MM.1S (cell line): ENCODE results near the gene S100A6.

ENCODE experiments used
- DNase-seq: peaks from one replicate; pipeline ENCODE4 v3.0.0-alpha.2; 2015
- H2AFZ ChIP-seq: fragments of 300-600 bp; sonication (generic); 2 replicates; pipeline ENCODE4 v1.6.0; 2016; ENCODE audit warnings: antibody characterized with exemption, low read length
- H3F3A ChIP-seq: fragments of 300-600 bp; sonication (generic); 2 replicates; pipeline ENCODE4 v1.6.1; 2016; ENCODE audit warnings: mild to moderate bottlenecking, antibody characterized with exemption, low read length, moderate library complexity, mixed read lengths; ENCODE audit not compliant: insufficient read depth
- H3K27ac ChIP-seq: fragments of 300-600 bp; sonication (generic); 2 replicates; pipeline ENCODE4 v1.5.1; 2016; ENCODE audit warnings: mild to moderate bottlenecking, low read length
- H3K27me3 ChIP-seq: fragments of 300-600 bp; sonication (generic); replicated peaks from 2 replicates; pipeline ENCODE4 v1.6.0; 2016; ENCODE audit warnings: low read length; ENCODE audit not compliant: insufficient read depth
- H3K36me3 ChIP-seq: fragments of 300-600 bp; sonication (generic); replicated peaks from 2 replicates; pipeline ENCODE4 v1.6.1; 2016; ENCODE audit warnings: mild to moderate bottlenecking, low read length, mixed read lengths; ENCODE audit not compliant: insufficient read depth
- H3K4me1 ChIP-seq: fragments of 300-600 bp; sonication (generic); 2 replicates; pipeline ENCODE4 v1.6.1; 2016; ENCODE audit warnings: low read length, mixed read lengths
- H3K4me2 ChIP-seq: fragments of 300-600 bp; sonication (generic); 2 replicates; pipeline ENCODE4 v1.6.0; 2016; ENCODE audit warnings: low read depth, low read length
- H3K4me3 ChIP-seq: fragments of 300-600 bp; sonication (generic); 2 replicates; pipeline ENCODE4 v1.5.1; 2016; ENCODE audit warnings: low read length, mixed read lengths
- H3K79me2 ChIP-seq: fragments of 300-600 bp; sonication (generic); 2 replicates; pipeline ENCODE4 v1.6.1; 2016; ENCODE audit warnings: mixed run types, low read length, mixed read lengths
- H3K9ac ChIP-seq: fragments of 300-600 bp; sonication (generic); 2 replicates; pipeline ENCODE4 v1.6.1; 2016; ENCODE audit warnings: low read length, mixed read lengths
- H3K9me2 ChIP-seq: fragments of 300-600 bp; sonication (generic); replicated peaks from 2 replicates; pipeline ENCODE4 v1.6.1; 2016; ENCODE audit warnings: mild to moderate bottlenecking, low read length, mixed read lengths; ENCODE audit not compliant: insufficient read depth
- H3K9me3 ChIP-seq: fragments of 300-600 bp; sonication (generic); replicated peaks from 2 replicates; pipeline ENCODE4 v1.6.1; 2016; ENCODE audit warnings: mild to moderate bottlenecking, low read length, mixed read lengths; ENCODE audit not compliant: insufficient read depth
- H4K20me1 ChIP-seq: fragments of 300-600 bp; sonication (generic); 2 replicates; pipeline ENCODE4 v1.6.1; 2016; ENCODE audit warnings: mild to moderate bottlenecking, low read length, moderate library complexity, mixed read lengths; ENCODE audit not compliant: insufficient read depth
- CTCF ChIP-seq: fragments of 300-600 bp; sonication (generic); IDR thresholded peaks from 2 replicates; pipeline ENCODE4 v1.5.1; 2016; ENCODE audit warnings: antibody characterized with exemption, low read length, mixed read lengths
- EZH2 ChIP-seq: fragments of 300-600 bp; sonication (generic); optimal IDR thresholded peaks from 2 replicates; pipeline ENCODE3; 2017; ENCODE audit warnings: low read depth, mild to moderate bottlenecking, antibody characterized with exemption, low read length, mixed read lengths
- EZH2phosphoT487 ChIP-seq: fragments of 300-600 bp; sonication (generic); IDR thresholded peaks from 2 replicates; pipeline ENCODE4 v1.6.1; 2018; ENCODE audit warnings: antibody characterized with exemption, low read length

The S100A6 gene

GRCh38 chr1:153493343-153493960 is 42.3 kb downstream of the S100A6 start:
- Histone ChIP-seq H3K9me2 (no peaks in the 10 kb centered on the region), H3K27me3 (no peaks in the 10 kb centered on the region), H3K9ac (no peak overlapping the region), H3F3A (no peaks in the 10 kb centered on the region), H3K36me3 (no peaks in the 10 kb centered on the region), H3K4me3 (no peak overlapping the region), H3K4me2 (no peak overlapping the region), H3K79me2 (no peaks in the 10 kb centered on the region), H2AFZ (no peak overlapping the region), H4K20me1 (no peaks in the 10 kb centered on the region), H3K4me1 (no peaks in the 10 kb centered on the region), H3K27ac (no peak overlapping the region), H3K9me3 (no peaks in the 10 kb centered on the region)
- no peak for DNase-seq
- no peak for TF ChIP-seq EZH2
- TF ChIP-seq EZH2phosphoT487, result no peak
- no peak for TF ChIP-seq CTCF

- no peak overlapping the region for H3K27ac ChIP-seq
Measured at GRCh38 chr1:153490272-153491051, 45.3 kb downstream of the S100A6 start.

GRCh38 chr1:153488731-153489130 is 47.1 kb downstream of the S100A6 start:
- no peaks in the 10 kb centered on the region for H3K79me2 ChIP-seq
- no peak for DNase-seq
- H4K20me1 ChIP-seq, result no peaks in the 10 kb centered on the region
- TF ChIP-seq EZH2 (no peak), CTCF (no peak), EZH2phosphoT487 (no peak)
- H3K4me1 ChIP-seq, result no peaks in the 10 kb centered on the region
- no peaks in the 10 kb centered on the region for H3K36me3 ChIP-seq
- no peaks in the 10 kb centered on the region for H3F3A ChIP-seq
- H3K4me2 ChIP-seq, result no peak overlapping the region
- H3K4me3 ChIP-seq, result no peak overlapping the region
- H2AFZ ChIP-seq, result no peak overlapping the region
- no peaks in the 10 kb centered on the region for H3K9me2 ChIP-seq
- H3K9ac ChIP-seq, result no peak overlapping the region
- no peaks in the 10 kb centered on the region for H3K27me3 ChIP-seq
- H3K9me3 ChIP-seq, result no peaks in the 10 kb centered on the region
- H3K27ac ChIP-seq, result no peak overlapping the region

More at GRCh38 chr1:153490272-153491051, 45.3 kb downstream of the S100A6 start:
- H3K9me3 ChIP-seq, result no peaks in the 10 kb centered on the region
- no peaks in the 10 kb centered on the region for H3K79me2 ChIP-seq
- no peaks in the 10 kb centered on the region for H3F3A ChIP-seq
- no peak overlapping the region for H3K4me3 ChIP-seq
- no peak overlapping the region for H2AFZ ChIP-seq
- H3K36me3 ChIP-seq, result no peaks in the 10 kb centered on the region
- no peaks in the 10 kb centered on the region for H3K4me1 ChIP-seq
- no peaks in the 10 kb centered on the region for H3K9me2 ChIP-seq
- no peak for TF ChIP-seq EZH2
- no peak overlapping the region for H3K4me2 ChIP-seq
- DNase-seq, result no peak
- no peak overlapping the region for H3K9ac ChIP-seq
- H3K27me3 ChIP-seq, result no peaks in the 10 kb centered on the region
- no peaks in the 10 kb centered on the region for H4K20me1 ChIP-seq

DNA sequence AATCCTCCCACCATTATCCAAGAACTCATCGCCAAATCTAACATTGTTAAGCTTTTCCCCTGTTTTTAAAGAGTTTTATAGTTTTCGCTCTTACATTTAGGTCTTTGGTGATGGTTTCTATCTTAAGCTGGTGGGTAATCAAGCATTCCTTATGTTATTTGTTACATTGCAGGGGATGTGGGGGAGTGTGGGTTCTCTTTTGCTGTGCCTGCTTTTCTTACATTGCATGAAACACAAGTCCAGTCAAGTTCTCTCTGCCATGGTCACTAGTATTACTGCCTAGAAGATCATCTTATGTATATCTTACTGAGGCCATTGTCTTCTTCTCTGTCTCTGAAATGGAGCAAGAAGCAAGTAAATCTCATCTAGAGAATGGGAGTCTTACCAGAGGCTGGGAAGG is 48.1 kb downstream of the S100A6 start:
- H3K4me3 ChIP-seq, result no peak overlapping the region
- no peak overlapping the region for H3K4me2 ChIP-seq
- no peaks in the 10 kb centered on the region for H3K9me2 ChIP-seq
- no peak for TF ChIP-seq CTCF
- TF ChIP-seq EZH2, result no peak
- TF ChIP-seq EZH2phosphoT487, result no peak
- no peak overlapping the region for H3K27ac ChIP-seq
- no peaks in the 10 kb centered on the region for H3K36me3 ChIP-seq
- H3K9me3 ChIP-seq, result no peaks in the 10 kb centered on the region
- no peak for DNase-seq
- H2AFZ ChIP-seq, result no peak overlapping the region
- no peak overlapping the region for H3K9ac ChIP-seq
- H3K4me1 ChIP-seq, result no peaks in the 10 kb centered on the region
- no peaks in the 10 kb centered on the region for H4K20me1 ChIP-seq
- no peaks in the 10 kb centered on the region for H3K27me3 ChIP-seq
- no peaks in the 10 kb centered on the region for H3F3A ChIP-seq
- H3K79me2 ChIP-seq, result no peaks in the 10 kb centered on the region
